IPS-18c (cell line): ENCODE measurements around the gene CATSPERD.
"Not testable (repeated sequence)": the region's sequence is repeated elsewhere in the genome, so short reads cannot be mapped to it uniquely, and the experiment has no call there.

ENCODE experiments used
- H3K4me3 ChIP-seq: 2 replicates; pipeline ENCODE4 v1.7.0; 2013; ENCODE audit warnings: low read depth, mild to moderate bottlenecking, low read length, moderate library complexity; ENCODE audit not compliant: insufficient read depth
- H3K9me3 ChIP-seq: one replicate; pipeline ENCODE4 v1.6.1; 2013; ENCODE audit warnings: mild to moderate bottlenecking, low read length, moderate library complexity; ENCODE audit not compliant: control insufficient read depth, insufficient read depth

CATSPERD gene

DNA sequence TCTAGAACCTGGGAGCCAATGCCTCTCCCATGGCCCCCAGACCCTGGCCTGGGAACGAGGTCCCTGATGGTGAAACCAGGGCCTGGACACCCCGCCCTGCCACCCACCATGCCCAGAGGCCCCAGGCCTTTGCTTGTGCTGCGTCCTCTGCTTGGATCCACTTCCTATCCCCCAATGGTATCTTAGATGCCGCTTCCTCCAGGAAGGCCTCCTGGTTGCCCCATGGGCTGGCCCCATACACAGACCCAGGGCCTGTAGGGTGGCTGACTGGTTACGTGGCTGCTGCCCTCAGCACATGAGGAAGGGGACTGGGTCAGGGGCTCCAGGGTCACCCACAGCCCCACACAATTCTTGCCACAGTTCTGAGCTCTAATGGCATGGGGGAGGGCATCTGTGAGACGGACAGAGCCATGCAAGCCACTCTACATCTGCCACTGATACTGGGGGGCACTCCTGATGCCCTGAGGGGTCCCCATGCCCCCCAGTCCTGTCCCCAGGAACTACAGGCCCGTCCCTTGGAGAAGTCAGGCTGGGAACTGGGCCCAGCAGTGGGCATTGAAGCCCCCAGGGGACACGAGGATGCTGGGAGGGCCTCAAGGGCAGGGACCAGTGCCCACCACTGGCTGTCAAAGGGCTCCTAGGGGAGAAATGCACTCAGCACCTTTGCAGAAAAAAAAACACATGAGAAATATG lies 25.3 kb upstream of the CATSPERD start:
- H3K4me3 ChIP-seq = no peak overlapping the region

DNA sequence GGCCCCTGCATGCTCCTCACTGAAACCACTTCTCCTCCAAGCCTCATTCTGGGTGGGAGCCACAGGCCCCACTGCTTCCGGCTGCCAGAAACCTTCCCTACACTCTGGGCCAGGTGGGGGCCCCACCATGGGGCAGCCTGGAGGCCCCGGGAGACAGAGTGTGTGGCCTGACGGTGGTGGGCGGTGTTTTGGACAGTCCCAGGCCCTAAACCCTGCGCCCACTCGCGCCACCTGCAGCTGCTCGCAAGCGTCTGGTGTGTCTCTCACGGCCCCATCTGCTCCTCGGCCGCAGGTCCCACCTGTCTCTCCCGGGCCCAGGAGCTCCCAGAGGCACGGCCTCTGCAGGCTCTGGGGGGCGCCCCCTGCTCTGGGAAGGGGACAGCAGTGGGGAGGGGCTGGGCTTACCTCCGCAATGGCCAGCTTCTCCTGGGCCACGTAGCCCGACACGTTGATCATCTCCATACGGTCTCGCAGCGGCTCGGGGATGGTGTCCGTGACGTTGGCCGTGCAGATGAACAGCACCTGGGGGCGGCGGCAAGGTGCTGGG lies 24.7 kb upstream of the CATSPERD start:
- Histone ChIP-seq H3K9me3 (no peaks in the 10 kb centered on the region), H3K4me3 (no peak overlapping the region)

More for the DNA sequence above, 25.3 kb upstream of the CATSPERD start:
- no peaks in the 10 kb centered on the region for H3K9me3 ChIP-seq

DNA sequence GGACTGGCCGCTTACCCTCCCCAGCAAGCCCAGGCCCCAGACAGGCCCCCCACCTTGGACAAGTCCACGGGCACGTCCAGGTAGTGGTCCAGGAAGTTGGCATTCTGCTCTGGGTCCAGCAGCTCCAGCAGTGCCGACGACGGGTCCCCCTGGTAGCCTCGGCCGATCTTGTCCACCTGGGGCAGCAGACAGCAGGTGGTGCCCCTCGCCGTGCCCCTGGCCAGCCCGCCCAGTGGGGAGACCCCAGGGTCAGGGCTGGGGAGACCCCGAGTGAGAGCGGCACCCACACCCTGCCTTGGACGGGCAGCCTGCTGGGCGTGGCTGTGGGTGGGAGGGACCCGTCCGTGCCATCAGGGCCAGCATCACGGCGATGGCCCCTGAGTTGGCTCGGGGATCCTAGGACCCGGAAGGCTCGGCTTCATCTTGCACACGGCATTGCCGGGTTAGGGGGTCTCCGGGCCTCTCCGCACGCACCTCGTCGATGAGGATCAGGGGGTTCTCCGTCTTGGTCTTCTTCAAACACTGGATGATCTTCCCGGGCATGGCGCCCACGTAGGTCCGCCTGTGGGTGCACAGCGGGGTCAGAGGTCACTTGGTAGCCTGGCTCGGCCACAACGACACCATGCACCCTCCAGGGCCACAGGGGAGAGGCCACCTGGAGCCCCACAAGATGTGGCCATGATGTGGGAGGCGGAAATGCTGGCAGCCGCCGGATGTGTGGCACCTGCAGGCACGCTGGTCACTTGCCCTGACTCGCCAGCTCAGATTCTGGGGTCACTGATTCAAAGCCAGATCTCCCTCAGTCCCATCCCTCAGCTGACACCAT lies 24.0 kb upstream of the CATSPERD start:
- H3K9me3 ChIP-seq = no peaks in the 10 kb centered on the region
- H3K4me3 ChIP-seq = no peak overlapping the region

DNA sequence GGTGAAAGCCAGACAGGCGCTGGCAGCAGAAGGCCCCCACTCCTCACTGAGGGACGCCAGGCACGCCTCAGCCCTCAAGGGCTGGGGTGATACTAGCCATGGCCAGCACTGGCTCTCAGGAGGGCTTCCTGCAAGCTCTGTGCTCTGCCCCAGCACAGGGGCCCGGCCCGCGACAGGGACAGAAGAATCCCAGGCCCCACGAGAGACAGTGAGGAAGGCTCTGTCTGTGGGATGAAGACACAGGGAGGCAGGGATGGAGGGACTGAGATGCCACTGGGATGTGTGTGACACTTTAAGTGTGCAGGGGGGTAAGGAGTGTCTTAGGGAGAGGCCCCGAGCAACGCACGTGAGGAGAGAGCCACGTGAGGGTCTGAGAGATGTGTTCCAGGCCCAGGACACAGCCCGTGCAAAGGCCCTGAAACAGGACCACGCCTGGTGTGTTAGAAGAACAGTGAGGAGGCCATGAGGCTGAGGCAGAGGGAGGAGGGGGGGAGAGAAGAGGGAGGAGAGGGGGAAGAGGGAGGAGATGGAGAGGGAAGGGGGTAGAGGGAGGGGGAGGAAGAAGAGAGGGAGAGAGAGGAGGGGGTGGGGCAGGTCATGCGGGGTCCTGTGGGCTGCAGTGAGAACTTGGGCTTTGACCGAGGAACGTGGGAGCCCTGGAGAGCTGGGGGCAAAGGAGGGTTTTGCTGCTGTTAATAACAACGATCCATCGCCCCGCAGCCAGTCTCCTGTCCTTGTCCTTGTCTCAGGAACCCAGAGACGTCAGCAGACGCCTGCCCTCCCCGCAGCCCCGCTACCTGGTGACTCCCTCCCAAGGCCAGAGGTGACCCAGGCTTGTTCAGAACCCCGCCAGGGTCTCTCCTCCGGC lies 23.2 kb upstream of the CATSPERD start:
- Histone ChIP-seq H3K4me3 (no peak overlapping the region), H3K9me3 (no peaks in the 10 kb centered on the region)

DNA sequence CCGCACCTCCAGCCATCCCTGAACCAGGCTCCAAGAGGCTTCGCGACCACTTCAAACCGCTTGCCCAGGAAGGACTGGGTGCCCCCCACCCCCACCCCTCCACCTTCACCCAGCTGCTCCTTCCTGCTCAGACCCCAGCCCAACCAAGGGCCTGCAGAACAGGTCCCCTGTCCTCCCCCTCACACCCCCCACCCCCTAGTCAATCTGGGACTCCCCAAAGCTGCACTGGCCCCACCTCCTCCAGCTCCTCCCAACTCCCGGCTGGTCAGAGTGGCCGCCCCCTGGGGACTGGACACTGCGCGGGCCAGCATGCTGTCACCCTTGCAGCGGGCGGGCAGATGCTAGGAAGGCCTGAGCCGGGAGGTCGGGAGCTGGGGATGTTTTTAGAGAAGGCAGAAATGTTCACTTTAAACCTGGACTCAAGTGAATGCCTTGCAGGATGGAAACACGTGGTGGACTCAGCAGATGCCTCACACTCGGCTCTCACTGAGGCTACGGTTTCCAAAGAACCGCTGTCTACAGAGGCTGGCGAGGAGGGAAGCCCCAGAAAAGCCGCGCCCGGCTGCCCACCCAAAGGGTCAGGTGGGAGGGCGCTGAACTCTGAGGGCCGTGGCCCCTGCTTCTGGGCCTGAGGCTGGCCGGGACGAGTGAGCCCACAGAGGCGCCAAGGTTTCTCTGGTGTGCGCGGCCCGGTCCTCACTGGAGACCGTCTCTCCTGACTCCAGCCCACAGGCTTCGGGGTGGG lies 22.4 kb upstream of the CATSPERD start:
- Histone ChIP-seq H3K4me3 (no peak overlapping the region), H3K9me3 (no peaks in the 10 kb centered on the region)

DNA sequence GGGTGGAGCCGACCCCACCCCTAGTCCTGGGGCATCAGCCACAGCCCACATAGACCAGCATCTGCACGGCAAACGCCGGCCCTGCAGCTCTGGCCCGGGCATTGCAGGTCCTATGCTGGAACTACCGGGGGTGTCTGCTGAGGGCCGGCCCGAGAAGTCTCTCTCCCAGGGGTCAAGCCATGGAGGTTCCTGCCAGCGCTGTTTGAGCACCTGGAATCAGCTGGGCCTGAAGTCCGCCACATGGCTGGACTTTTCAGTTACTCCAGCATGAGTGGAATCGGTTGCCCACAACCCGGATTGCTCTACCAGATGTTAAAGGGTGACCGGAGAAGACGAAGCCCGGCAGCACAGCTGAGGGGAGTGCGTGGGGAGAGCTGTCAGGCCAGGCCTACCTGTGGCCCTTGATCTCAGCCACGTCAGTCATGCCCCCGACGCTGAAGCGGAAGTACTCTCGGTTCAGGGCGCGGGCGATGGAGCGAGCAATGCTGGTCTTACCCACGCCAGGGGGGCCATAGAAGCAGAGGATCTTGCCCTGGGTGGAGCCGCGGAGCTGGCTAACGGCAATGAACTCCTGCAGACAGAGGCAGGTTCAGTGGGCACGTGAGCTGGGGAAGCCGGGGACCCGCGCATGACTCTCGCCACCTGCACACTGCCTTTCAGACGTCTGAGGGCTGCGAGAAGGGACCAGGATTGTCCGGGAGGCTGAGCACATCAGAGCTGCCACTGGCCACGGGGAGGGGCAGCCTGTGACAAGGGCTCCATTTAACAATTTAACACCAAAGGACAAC lies 21.6 kb upstream of the CATSPERD start:
- Histone ChIP-seq H3K9me3 (no peaks in the 10 kb centered on the region), H3K4me3 (no peak overlapping the region)

DNA sequence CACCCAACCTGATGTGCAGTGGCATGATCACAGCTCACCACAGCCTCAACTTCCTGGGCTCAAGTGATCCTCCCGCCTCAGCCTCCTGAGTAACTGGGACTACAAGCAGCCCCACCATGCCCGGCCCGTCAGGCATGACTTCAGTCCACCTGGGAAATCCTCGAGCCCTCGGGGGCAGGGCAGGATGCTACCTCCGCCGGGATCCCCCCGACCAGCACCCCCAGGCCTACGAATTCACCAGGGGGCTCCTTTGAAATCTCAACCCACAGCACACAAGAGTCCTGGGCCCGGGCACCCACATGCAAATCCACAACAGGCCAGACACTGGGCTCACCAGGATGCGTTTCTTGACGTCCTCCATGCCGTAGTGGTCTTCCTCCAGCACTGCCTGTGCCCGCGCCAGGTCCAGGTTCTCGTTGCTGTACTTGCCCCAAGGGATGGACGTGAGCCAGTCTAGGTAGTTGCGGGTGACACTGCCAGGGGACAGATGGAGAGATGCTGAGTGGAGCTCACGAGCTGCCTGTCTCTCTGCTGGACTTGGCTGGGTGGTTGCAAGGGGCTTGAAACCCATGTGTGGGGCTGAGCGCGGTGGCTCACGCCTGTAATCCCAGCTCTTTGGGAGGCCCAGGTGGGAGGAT lies 19.9 kb upstream of the CATSPERD start:
- H3K9me3 ChIP-seq = no peaks in the 10 kb centered on the region
- no peak overlapping the region for H3K4me3 ChIP-seq

DNA sequence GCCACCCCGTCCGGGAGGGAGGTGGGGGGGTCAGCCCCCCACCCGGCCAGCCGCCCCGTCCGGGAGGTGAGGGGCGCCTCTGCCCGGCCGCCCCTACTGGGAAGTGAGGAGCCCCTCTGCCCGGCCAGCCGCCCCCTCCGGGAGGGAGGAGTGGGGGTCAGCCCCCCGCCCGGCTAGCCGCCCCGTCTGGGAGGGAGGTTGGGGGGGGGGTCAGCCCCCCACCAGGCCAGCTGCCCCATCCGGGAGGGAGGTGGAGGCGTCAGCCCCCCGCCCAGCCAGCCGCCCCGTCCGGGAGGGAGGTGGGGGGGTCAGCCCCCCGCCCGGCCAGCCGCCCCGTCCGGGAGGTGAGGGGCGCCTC lies 18.4 kb upstream of the CATSPERD start:
- not testable (repeated sequence) for H3K9me3 ChIP-seq, H3K4me3 ChIP-seq

DNA sequence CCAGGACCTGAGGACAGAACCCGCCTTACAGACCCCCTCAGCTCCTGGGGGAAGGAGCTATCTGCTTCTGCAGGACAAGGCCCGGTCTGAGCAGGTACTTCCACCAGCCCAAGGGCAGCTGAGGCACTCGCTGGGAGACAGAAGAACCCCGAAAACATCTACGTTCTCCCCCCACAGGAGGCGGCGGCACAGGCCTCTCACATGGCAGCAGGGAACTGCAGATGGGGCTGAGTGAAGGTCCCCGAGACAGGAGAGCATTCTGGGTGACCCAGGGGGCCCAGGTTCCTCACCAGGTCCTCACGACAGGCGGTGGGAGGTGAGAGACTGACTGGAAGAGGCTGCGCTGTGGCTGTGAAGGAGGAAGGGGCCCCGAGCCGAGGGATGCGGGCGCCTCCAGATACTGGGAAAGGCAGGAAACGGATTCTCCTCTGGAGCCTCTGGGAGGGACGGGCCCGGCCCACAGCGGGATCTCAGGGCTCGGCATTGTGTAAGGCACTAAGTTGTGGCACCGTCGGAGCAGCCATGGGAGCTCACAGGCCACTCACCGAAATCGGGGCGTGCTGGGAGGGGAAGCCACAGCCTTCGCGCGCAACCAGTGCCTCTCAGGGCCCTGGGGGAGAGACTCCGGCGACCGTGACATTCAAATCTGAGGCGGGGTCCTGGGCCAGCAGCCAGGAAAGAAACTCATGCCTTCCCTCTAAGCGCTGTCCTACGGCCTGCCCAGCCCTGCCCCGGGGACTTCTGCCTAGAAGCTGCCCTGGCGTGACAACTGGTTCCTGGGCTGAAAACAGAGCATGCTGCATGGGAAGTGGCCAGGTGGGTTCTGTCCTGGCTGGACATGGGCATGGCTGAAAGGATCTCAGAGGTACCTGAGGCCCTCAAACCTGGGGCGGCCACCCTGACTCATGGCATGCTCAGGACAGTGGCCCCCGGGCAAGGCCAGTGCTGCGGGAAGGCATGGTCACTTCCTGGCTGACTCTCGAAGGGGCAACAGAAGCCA lies 16.3 kb upstream of the CATSPERD start:
- H3K4me3 ChIP-seq = no peak overlapping the region

DNA sequence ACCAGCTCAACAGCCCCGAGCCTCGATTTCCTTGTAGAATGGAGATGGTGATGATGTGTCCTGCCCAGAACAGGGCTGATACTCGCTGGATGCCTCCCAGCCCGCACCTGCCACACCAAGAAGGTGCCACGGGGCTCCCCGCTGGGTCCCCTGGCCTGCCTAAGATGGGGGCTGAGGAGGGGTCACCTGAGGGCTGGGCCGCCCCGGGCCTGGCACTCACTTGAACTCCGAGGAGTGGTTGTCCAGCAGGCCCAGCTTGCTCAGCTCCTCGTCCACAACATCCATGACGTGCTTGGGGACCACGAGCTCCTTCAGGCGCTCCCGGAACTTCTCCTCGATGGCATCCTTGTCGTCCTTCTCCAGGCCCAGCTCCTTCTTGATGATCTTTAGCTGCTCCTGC lies 14.9 kb upstream of the CATSPERD start:
- Histone ChIP-seq H3K9me3 (no peaks in the 10 kb centered on the region), H3K4me3 (no peak overlapping the region)

More for the DNA sequence above, 16.3 kb upstream of the CATSPERD start:
- H3K9me3 ChIP-seq = no peaks in the 10 kb centered on the region

DNA sequence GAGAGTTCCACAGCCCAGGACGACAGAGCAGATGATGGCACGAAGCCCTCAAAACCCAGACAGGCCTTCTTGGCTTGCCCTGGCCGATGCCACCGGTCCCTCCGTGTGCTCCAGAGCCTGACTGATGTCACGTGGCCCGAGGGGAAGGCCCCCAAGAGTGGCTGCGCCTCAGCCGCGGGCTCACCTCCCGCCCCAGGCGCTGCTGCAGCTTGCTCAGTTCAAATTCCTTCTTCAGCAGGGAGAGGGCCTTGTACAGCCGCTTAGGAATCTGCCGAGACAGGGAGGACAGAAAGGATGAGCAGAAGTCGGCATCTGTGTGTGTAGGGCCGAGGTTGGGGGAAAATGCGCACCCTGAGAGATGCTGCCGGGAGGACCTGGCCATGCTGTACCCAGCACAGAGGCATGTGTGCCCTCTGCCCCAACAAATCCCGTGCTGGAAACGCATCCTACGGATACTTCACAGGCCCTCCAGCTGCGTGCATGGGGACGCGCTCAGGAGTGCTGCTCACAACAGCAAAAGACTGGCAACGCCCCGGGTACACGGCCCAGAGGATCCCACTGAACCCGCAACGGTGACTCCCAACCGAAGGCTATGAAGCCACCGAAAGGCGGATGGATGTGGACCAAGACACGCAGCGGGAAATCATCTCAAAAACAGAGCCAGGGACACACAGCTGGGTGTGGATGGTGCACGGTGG lies 13.4 kb upstream of the CATSPERD start:
- Histone ChIP-seq H3K4me3 (no peak overlapping the region), H3K9me3 (no peaks in the 10 kb centered on the region)

DNA sequence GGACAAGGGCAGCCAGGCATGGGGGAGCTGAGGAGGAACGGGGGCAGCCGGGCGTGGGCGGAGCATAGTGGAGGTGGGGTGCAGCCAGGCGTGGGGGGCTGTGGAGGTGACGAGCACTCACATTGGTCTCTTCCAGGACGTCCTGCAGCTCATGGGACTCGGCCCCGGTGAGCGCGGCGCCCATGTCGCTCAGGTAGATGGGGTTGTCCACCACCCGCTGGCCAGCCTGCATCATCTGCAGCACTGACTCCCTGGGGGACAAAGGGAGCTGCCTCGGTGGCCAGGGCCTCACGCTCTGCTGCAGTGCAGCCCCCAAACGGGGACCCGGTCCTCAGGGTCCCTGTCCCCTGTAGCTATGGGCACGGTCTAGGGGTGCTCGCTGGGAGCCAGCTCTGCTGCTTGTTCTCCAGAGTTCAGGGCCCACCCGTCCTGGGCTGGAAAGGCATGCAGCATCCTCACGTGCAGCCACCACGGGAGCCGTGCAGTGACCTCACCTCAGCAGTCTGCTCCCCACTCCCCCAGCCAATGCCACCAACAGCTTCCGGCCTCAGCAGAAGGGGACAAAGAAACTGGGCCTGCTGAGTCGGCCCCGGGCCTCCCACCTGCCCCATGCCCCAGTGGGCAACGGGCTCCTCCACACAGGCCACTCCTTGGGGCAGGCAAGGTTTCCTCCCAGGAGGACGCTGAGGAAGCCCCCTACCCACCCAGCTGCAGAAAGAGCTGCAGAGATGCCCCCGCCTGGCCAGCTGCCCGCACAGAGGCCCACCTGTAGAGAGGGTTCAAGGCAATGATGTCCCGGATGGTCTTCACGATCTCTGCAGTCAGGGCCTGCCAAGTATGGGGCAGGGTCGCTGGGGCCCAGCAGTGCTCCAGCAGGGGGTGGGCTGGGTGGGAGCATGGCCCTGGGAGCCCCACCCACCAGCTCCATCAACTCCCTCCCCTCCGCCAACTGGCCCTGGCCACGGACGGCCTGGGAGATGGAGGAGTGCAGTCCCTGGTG lies 12.6 kb upstream of the CATSPERD start:
- H3K9me3 ChIP-seq = no peaks in the 10 kb centered on the region
- no peak overlapping the region for H3K4me3 ChIP-seq

DNA sequence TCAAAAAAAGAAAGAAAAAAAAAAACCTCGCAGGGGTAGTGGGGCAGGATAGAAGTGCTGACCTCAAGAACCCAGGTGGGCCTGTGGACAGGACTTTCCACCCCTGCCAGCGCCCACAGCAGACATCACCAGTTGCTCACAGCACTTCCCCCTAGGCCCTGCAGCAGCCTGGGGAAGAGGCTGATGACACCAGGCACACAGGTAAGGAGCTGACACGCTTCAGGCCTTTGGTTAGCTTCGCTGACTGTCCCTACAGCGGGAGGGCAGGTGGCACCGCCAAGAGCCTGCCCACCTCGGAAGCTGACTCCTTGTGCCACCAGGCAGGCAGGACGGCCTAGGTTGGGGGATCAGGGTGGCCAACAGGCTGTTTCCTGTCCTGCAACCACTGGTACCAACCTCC lies 9.4 kb upstream of the CATSPERD start:
- Histone ChIP-seq H3K9me3 (no peaks in the 10 kb centered on the region), H3K4me3 (no peak overlapping the region)
